ENCODE data around the gene HTRA1.

The HTRA1 gene

DNA sequence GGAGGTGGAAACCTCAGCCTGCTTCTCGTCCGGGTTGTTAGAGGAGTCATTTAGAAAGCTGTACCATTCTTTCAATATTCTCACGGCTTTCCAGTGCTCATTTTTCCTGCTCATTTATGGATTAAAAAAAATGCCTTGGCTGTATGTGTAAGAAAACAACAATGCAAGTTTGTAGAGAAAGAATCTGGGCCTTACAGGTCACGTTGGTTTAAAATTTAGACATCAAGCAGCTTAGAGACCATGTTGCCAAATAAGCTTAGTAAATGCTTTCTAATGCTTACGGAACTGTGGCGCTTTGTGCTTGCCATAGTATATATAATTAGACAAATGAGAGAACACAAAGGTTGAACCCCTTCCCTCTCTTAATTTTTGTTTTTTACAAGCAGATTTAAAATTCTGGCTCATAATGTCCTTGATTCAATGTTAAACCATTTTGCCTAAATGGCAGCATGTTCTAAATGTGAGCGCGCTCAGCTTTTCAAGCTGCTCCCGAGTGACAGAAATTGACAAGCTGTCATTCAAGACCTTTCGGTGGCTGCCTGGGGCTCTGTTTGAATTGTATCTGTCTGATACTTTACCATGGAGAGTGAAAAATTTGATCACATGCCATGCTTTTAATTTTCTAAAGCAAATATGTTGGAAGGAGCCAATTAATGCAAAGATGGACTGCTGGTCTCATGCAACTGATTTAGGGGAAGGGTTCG lies 5.8 kb upstream of the HTRA1 start:
- DNase-seq, result no peak

DNA sequence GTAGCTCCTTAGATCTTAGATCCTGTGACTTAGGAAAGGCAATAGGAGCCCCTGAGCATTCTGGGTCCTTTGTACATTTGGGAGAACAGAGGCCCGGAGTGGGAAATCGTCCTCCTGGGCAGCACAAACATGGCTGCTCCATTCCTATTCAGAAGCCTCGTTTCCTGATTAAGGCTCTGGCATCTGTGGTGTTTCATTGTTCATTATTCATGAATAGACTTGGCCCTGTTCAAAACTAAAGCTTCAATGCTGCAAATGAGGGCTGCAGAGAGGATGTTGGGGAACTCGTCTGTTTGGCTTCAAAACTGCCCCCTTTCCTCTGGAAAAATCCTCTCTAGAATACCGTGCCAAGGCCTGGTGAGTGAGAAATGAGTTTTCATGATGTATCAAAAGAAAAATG lies 3.4 kb upstream of the HTRA1 start:
- no peak for DNase-seq

DNA sequence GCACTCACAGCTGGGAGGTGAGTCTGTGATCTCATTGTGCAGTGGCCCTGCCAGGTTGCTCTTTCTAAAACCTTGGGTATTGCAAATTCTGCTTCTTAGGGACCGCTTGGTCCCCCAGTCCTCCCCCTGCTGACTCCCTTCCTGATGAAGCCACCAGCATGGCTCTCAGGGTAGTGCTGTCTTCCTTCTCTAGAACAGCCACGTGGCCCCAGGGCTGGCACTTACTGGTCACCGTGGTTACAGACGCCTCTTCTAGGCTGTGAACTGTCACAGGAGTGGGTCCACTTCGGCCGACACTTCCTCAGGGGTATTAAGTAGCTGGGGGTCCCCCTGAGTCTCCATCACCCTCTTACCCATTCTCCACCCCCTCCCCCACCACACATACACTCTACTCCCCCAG lies 2.7 kb upstream of the HTRA1 start:
- DNase-seq, result no peak

DNA sequence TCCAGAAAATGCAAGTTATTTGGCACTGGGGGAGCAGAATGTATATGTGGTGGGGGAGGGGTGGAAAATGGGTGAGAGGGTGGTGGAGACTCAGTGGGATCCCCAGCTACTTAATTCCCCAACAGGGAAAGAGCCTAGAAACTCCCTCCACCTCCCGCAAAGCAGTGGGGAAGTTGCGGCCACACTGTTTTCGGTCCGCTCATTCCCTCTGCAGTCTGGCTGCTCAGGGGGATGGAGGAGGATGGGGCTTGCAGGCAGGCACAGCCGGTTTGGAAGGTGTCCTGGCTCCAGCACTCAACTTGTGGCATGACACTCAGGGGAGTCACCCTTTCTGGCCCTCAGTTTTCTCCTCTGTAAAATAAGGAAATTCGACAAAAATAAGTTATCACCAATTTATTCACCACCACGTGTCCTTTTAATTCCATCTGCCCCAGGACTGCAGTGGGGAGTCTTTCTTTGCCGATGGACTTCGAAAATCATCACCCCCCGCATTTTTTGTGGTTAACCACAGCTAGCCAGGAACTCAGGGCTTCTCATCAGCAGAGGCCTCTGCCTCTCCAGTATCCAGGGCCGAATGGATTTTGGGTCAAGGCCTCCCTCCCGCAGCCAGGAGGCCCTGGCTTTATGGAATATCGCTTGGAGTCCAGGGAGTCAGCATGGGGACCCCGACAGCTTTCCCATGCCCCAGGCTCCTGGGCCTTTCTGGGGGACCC lies 1.6 kb upstream of the HTRA1 start:
- no peak for DNase-seq

DNA sequence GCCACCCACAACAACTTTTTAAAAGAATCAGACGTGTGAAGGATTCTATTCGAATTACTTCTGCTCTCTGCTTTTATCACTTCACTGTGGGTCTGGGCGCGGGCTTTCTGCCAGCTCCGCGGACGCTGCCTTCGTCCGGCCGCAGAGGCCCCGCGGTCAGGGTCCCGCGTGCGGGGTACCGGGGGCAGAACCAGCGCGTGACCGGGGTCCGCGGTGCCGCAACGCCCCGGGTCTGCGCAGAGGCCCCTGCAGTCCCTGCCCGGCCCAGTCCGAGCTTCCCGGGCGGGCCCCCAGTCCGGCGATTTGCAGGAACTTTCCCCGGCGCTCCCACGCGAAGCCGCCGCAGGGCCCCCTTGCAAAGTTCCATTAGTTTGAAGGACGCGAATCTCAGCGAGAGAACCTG lies 461 bp upstream of the HTRA1 start:
- no peak for DNase-seq

DNA sequence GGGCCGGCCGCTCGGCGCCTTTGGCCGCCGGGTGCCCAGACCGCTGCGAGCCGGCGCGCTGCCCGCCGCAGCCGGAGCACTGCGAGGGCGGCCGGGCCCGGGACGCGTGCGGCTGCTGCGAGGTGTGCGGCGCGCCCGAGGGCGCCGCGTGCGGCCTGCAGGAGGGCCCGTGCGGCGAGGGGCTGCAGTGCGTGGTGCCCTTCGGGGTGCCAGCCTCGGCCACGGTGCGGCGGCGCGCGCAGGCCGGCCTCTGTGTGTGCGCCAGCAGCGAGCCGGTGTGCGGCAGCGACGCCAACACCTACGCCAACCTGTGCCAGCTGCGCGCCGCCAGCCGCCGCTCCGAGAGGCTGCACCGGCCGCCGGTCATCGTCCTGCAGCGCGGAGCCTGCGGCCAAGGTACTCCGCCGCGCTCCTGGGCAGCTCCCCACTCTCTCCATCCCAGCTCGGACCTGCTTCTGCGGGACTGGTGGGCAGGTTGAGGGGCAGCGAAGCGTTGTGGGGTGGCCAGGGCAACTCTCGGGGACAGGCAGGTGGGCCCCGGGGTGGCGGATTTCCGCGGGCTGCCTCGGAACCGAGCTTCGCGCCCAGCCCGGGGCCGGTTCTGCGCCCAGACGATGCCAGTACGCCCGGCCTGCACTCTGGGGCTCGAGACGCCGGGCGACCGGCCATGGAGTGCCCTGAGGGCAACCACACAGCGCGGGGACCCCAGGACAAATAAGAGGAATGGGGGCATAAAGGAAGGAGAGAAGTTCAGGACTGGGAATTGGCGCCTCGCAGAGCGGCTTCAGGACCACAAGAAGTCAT lies 578 bp downstream of the HTRA1 start:
- no peak for DNase-seq

DNA sequence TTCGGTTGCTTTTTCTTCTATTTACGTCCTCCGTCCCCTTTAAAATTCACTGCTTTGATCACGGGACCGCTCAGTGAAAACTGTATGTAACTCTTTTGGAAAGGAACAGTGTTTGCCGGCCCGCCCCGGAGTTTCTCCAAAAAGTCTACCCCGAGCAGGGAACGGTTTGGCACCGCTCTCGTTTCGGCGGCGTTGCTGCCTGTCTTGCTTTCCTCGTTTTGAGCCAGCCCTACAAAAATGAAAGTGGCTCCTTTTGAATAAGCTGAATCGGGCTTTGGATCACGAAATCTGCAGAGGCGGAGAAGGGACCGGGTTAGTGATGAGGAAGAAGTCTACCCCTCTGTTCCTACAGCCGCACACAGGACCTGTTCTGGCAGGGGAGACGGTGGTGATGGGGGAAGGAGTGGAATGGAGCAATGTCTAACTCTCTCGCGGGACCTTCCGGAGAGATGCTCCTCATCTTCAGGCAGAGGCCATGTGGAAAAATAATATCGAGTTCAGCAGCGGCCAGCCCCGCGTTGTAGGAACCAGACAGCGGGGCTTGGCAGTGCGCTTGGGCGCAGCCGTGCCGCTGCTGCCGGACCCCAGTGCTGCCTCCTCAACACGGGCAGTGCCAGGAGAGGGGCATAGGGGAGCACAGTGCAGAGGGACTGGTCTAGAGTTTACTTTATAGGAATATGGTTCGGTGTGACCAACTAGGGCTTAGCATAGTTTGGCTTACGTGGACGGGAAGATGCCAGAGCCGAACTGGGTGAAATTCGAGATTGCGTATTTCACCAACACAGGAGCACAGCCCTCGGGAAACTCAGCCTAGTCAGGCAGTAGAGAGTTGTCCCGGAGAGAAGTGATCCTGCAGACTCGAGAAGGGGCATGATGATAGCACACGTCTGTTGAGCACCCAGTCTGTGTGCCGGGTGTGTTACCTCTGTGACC lies 1.4 kb downstream of the HTRA1 start:
- DNase-seq, result no peak

DNA sequence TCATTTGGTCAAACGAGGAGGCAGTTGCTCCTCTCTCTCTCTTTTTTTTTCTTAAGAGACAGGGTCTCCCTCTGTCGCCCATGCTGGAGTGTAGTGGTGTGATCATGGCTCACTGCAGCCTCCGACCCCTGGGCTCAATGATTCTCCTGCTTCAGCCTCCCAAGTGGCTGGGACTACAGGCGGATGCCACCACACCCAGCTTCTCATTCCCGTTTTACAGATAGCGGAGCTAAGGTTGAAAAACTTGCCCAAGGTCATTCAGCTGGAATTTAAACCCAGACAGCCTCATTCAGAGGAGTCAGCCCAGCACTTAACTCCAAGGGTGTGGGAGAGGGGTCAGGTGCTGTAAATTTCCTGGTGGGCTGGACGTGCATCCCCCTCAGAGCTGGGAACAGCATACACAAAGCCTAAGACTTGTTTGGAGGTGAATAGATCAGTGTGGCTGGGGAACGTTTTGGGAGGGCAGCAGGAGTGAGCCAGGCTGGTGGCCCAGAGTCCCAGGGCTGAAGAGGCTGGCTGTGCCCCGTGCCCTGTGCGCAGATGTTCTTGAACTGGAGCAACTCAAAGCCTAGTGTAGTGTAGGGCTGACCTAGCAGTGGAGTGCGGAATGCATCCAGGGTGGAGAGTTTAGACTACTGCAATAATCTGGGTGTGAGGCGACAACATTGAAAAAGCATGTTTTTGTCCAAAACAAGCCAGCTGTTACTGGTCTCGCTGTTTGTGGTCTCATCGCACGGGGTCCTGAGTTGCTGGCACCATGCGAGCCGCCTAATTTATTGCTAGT lies 2.3 kb downstream of the HTRA1 start:
- no peak for DNase-seq

DNA sequence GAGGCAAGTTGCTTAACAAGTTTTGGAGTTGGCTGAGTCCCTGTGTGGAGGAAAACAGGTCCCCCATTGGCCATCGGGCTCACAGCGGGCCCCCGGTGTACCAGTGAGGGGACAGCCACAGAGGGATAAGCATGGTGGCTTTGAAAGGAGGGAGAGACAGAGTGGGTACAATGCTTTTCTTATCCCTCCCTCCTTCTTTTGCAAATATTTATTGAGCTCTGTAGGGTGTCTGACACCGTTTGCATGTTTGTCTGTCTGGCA lies 2.8 kb downstream of the HTRA1 start:
- no peak for DNase-seq

DNA sequence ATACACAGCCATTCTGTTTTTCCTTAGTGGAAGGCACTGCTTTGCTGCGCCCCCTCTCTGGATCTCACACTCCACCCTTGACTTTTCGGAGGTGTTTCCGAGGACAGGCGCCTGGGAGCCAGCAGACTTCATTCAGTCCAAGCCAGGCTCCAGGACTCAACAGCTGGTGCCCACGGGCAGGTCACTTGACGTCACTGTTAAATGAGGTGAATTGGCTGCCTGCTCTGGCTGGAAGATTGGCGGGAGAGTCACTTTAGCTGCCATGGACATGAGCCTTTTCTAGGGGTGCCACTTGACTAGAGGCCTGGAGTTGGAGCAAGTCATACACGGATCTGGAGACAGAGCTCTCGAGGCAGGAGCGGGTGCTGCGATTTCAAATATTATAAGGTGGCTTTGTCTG lies 3.2 kb downstream of the HTRA1 start:
- DNase-seq, result no peak

DNA sequence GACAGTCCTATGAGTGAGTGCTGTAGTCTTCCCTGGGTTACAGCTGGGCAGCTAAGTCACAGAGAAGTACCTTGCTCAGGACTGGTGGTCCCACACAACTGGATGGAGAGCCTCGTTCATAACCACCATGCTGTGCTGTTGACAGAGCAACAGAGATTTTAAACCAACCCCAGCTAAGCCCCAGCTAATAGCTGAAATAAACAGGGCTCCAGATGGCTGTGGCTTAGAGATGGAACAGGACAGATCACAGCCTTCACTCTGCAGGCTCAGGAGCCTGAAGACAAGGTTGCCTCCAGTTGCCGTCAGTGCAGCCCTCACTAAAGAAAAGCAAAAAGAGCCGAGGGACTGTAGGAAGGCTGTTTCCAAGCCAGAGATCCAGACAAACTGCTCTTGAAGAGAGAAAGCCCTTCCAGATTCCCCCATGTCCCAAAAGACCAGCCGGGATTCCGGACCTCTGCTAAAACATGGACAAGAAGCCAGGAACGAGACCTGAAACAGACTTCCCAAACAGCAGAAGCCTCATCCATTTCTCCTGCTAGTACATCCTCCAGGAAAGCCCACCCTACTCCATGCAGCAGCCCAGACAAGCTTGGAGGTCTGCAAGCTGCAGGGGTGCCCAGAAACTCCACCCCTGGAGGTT lies 4.2 kb downstream of the HTRA1 start:
- DNase-seq, result no peak

DNA sequence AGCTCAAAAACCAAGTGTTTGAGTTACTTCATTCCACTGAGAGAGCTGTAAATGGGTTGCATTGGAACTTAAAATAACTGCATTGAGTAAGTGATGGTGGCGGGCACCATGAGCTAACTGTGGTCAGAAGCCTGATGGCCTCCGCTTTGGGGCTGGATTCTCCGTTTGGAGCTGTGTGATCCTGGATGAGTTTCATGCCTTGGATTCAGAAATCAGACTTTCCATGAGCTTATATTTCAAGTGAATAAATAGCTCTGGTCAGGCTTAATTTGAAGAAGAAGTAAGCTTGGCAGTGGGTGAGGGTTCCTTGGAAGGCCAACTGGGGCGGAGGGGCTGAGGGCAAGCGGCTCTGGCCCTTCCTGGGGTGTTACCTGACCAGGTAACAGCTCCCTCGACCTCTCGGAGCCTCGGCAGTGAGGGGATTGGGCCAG lies 5.6 kb downstream of the HTRA1 start:
- DNase-seq, result no peak

DNA sequence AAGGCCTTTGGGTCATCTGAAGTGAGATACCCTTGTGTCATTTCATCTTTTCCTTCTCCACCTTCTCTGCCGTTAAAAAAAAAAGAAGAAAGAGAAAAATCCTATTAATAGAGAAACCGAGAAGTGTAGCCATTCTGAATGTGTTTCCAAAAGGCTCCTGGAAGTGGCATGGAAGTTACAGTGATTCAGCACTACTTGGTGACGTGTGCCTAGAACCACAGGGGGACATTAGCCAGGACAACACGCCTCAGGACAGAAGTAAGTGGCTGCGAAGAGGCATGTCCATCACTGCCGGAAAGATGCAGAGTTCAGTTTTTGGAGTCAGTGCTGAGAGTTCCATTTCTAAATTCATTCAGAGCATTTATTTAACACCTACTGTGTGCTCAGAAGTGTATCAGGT lies 6.3 kb downstream of the HTRA1 start:
- no peak for DNase-seq

DNA sequence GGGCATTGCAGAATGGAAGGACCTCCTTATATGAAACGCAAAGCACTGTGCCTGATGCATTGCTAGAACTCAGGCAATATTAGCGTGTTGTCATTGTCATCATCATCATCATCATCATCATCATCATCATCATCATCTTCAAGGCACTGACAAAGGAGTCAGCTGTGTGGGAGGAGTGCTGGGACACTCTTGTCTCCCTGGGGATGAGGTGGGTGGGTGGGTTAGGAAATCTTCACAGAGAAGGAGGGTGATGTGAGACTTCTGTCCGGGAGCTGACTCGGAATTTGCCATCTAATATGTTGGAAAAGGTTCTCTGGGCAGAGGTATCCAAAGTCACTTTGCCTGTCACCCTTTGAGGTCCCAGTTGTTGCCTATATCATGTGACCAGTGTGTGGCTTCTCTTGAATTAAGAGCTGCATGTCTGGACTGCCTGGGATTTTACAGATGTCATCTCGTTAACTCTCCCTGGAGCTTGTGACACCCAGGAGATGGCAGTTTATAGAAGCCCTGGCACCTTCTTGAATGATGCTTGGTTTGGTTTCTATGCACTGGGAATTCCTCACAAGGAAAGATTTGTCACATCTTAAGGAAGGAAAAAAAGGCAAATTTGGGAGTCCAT lies 7.1 kb downstream of the HTRA1 start:
- DNase-seq, result no peak

DNA sequence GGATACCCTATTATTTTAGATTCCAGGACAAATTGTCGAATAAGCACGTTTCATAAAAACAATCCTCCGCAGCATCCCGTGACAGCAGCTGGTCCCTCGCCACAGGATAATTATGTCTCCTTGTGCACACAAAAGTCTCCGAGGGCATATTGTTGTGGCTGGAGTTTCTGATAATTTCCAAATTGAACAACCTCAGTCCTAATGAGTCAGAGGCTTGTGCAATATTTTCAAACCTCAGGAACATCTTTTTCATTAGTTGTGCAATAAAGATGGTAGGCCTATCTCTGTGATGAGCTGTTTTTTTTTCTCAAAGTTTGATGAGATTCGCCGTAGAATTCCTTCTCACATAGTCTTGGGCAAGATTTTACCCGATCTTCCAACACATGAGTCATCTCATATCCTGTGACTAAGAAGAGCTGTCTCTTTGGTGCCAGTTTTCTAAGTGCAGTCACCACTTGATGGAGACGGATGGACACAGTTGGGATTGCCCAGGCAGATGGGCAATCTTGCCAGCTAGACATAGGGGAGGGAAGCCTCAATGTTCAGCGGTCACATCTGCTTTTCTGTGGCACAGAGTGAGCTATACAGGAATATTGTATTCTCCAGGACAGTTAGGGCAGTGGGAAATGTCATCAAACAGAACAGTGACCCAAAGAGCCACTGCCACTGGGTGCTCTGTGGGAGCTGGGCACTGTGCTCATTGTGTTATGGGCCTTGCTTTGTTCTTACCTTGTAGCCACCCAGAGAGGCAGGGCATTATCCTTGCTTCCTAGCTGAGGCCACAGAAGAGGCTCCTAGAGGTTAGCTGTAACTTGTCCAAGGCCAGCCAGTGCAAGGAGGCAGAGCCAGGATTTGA lies 7.8 kb downstream of the HTRA1 start:
- no peak for DNase-seq

DNA sequence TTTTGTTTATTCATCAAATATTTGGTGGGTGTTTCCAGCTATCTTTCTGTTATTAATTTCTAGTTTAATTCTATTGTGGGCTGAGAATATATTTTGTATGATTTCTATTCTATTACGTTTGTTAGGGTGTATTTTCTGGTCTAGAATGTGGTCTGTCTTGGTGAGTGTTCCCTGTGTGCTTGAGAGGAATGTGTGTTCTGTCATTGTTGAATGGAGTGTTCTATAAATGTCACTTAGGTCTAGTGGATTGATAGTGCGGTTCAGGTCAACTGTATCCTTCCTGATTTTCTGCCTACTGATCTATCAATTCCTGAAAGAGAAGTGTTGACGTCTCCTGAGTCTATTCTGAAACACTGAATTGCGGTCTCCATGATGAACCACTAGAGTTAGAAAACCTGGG lies 8.5 kb downstream of the HTRA1 start:
- no peak for DNase-seq

DNA sequence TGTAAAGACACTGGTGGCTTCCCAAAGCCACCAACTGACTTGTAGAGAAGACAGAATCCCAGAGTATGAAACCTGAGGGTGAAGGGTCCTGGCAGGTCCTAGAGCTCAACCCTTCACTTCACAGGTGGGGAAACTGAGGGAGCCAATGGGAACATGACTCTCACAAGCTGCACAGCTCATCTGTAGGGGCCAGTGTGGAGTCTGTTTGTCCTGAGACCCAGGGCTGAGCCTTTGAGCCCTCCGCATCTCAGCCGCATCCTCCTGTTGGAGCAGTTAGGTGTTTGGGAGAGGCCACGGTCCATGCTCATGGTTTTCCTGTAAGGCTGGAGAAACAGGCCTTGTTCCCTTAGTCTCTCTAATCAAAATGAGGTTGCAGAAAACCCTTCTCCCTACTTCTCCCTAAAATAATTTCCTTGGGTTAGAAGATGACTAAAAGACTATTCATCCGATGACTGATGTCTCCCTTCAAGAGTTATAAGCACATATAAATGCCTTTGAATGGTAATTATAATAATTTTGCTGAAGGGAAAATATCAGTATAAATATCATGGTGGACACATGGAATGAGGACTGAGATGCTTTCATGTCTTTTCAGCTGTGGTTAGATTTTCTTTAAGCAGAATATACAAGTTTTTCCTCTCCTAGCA lies 10.3 kb downstream of the HTRA1 start:
- DNase-seq, result no peak

DNA sequence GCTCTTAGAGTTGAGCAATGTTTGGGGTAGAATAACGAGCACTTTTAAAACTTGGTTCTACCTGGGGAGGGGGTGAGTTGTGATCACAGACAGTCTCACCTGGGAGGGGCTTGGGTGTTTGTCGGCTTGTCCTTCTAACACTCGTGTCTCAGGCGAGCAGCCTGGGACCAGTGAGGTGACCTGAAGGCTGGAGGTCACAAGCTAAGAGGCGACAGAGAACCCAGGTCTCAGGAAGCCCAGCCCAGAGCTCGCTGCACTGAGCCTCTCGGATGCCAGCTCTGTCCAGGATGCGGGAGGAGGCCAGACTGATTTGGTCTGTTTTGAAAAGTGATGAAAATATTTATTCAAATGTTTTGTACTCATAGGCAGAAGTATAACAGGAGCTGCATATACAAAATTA lies 11.8 kb downstream of the HTRA1 start:
- DNase-seq, result no peak

DNA sequence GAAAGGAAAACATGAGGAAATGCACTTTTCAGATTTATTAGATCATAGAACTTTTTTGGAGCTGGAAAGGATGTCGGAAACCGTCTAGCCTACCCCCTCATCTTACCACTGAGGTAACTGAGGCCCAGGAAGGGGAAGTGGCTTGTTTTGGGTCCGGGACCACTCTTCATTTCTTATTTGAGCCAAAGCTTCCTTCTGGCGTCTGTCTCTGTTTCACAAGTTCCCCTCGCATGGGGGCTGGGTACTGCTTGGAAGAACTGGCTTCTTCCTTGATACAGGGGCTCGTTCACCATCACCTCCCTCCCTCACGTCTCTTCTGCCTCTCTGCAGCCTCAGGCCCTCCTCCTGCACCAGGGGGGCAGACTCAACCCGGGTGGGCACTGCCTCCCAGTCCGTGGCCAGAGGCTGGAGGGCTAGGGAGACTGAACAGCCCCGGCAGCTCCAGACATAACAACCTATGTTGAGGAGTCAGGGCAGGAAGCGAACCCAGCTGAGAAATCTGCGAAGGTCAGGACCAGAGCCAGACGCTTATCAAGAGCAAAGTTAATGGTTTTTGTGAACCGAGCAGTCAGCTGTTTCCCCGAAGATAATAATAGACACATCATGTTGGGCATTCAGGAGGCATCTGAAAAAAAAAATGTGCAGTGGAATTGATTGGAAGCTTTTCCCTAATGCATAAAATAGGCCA lies 12.9 kb downstream of the HTRA1 start:
- DNase-seq, result no peak
